CD4-positive, alpha-beta T cell (primary cell): ENCODE results near the gene COPZ1. TPM values are rescaled to one million over a fixed set of nuclear protein-coding genes. Genes with fewer than 3 reads are reported as not detected.
A peak's percentile ranks its signal among the peaks of the same experiment; 100 is the strongest.

Source experiments
- ATAC-seq: fragments of 200-7000 bp; cut with Tn5 transposase; one replicate; pipeline ENCODE4 v1.10.0; 2022; ENCODE audit warnings: mild to moderate bottlenecking; ENCODE audit not compliant: poor library complexity
- CTCF ChIA-PET: fragments of 350-600 bp; sonication (Branson Sonifier 250); formaldehyde crosslinking; loops from one replicate; lab custom pipeline; 2021; ENCODE audit warnings: antibody characterized with exemption, inconsistent platforms; lab: Charles Lee
- POLR2A ChIA-PET: fragments of 350-600 bp; sonication (Branson Sonifier 250); formaldehyde crosslinking; loops from one replicate; lab custom pipeline; 2021; ENCODE audit warnings: antibody characterized with exemption, inconsistent platforms; lab: Charles Lee
- DNase-seq, 14 experiments: peaks; one replicate each; pipeline ENCODE4 v3.0.0-alpha.2; 2013 to 2020; ENCODE audit warnings: mixed read lengths in 2 of 14
- H3K27ac ChIP-seq, 2 donors: one replicate each; pipeline versions ENCODE4 v1.5.1 to v1.7.0; 2013; ENCODE audit warnings: low read length in 2 of 2, low read depth in 1 of 2, mild to moderate bottlenecking in 1 of 2
- H3K27me3 ChIP-seq, 2 experiments: 1 replicate in 1 of 2; 2 replicates in 1 of 2; pipeline versions ENCODE4 v1.6.1 to v1.7.0; 2013; ENCODE audit warnings: low read length in 2 of 2, control low read depth in 1 of 2, mild to moderate bottlenecking in 1 of 2, moderate library complexity in 1 of 2; ENCODE audit not compliant: insufficient read depth in 2 of 2, control insufficient read depth in 1 of 2
- H3K36me3 ChIP-seq: one replicate; pipeline ENCODE4 v1.6.1; 2013; ENCODE audit warnings: low read length, control low read depth; ENCODE audit not compliant: insufficient read depth
- H3K4me1 ChIP-seq: one replicate; pipeline ENCODE4 v1.6.1; 2013; ENCODE audit warnings: low read length, control low read depth; ENCODE audit not compliant: insufficient read depth
- H3K4me3 ChIP-seq: one replicate; pipeline ENCODE4 v1.5.1; 2013; ENCODE audit warnings: mild to moderate bottlenecking, low read length, moderate library complexity
- H3K9me3 ChIP-seq, 2 experiments: 1 replicate in 1 of 2; 2 replicates in 1 of 2; pipeline versions ENCODE4 v1.6.1 to v1.7.0; 2013; ENCODE audit warnings: low read length in 2 of 2, mild to moderate bottlenecking in 2 of 2, control low read depth in 1 of 2, moderate library complexity in 1 of 2; ENCODE audit not compliant: control insufficient read depth in 1 of 2, insufficient read depth in 1 of 2
- H3K27ac Mint-ChIP-seq: one replicate; pipeline ENCODE4 v1.8.0; 2020; ENCODE audit warnings: mixed read lengths
- H3K27me3 Mint-ChIP-seq: one replicate; pipeline ENCODE4 v1.8.0; 2021; ENCODE audit warnings: mixed read lengths
- H3K36me3 Mint-ChIP-seq: one replicate; pipeline ENCODE4 v1.8.0; 2021; ENCODE audit warnings: low read depth, mixed read lengths
- H3K4me1 Mint-ChIP-seq: one replicate; pipeline ENCODE4 v1.8.0; 2021; ENCODE audit warnings: low read depth, mixed read lengths
- H3K4me3 Mint-ChIP-seq: one replicate; pipeline ENCODE4 v1.8.0; 2020; ENCODE audit warnings: mild to moderate bottlenecking, mixed read lengths
- H3K9me3 Mint-ChIP-seq: one replicate; pipeline ENCODE4 v1.8.0; 2020; ENCODE audit warnings: mixed read lengths
- CTCF ChIP-seq: fragments of 200-600 bp; IDR thresholded peaks from one replicate; pipeline ENCODE4 v1.8.0; 2022; ENCODE audit warnings: antibody characterized with exemption, mild to moderate bottlenecking
- intact Hi-C, 2 experiments: fragments of 100-400 bp; cut with DNase I in 1 of 2; cut with micrococcal nuclease in 1 of 2; formaldehyde crosslinking; loops; one replicate each; pipeline versions ENCODE4 v1.15.1 to v1.9.0; 2023 to 2025; cut with DNase I, micrococcal nuclease
- total RNA-seq, 174 experiments: library from RNA in 2 of 174; stranded (reverse) in 2 of 174; gene quantifications; one replicate each; pipeline ENCODE4 v1.2.3 and lab custom pipeline; 2021 to 2026

The COPZ1 gene
- total RNA-seq, 2 experiments from 2014 or later, result 31.2 to 33.9 TPM

DNA sequence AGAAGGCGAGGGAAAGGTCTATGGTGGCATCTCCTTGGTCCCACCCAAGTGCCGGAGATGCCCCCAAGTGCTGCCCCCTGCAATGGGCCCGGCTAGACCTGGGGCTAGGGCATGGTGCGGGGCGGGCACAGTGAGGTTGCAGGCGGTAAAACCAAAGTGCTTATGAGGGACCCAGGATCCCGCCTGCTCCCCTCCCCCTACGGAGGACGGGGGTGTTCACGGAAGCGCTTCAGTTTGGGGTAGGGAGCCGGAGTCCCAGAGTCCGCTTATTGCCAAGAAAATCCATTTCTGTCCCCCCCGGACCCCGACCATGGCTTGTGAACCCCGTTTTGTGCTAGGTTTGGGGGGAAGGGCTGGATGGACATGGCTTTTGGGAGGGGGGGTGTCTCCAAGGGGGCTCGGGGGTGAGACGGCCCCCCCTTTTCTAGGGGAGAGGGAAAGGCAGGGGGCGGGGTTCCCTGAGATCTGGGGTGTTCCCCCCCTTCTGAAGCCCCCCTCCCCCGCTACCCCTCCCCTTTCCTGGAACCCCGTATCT lies 44.7 kb downstream of the COPZ1 start:
- no peak overlapping the region for H3K27ac ChIP-seq
- no peak overlapping the region for H3K27ac Mint-ChIP-seq
- H3K4me1 ChIP-seq, result peaks cover 28% of the 10 kb centered on the region
- intact Hi-C loops, result loop anchor here (2.0 to 10.0 kb wide), 6 partner anchors 32 to 365 kb away; partner anchors contain the start of genes HOXC8 (in 2 of the 2) and HOXC9 (in 1 of the 2)
- DNase-seq (peak in 1 of 14 experiments; percentile 37), ATAC-seq (no peak)
- H3K4me1 Mint-ChIP-seq, result peaks cover 31% of the 10 kb centered on the region
- H3K36me3 ChIP-seq, result no peaks in the 10 kb centered on the region
- H3K9me3 ChIP-seq, result no peaks in the 10 kb centered on the region
- CTCF ChIA-PET, result no interaction called here
- no peaks in the 10 kb centered on the region for H3K9me3 Mint-ChIP-seq
- H3K4me3 Mint-ChIP-seq, result peak overlapping the region; percentile 57
- peak overlapping the region; percentile 12 for H3K4me3 ChIP-seq
- no peaks in the 10 kb centered on the region for H3K36me3 Mint-ChIP-seq
- no peak for TF ChIP-seq CTCF
- no peaks in the 10 kb centered on the region for H3K27me3 Mint-ChIP-seq
- H3K27me3 ChIP-seq, result no peaks in the 10 kb centered on the region
- POLR2A ChIA-PET, result interaction anchor here (1.0 kb wide), 1 partner anchor 89 kb away, joined by 3 read pairs; the partner anchor contains the start of genes CBX5 and HNRNPA1

- DNase-seq (peak in 3 of 14 experiments; percentile 32 to 42 (median 41)), ATAC-seq (no peak)
- CTCF ChIA-PET, result interaction anchor here (1.2 to 1.6 kb wide), 2 partner anchors 9 to 102 kb away, joined by 3 to 5 read pairs; no protein-coding TSS in a partner anchor
- H3K27ac ChIP-seq, result no peak overlapping the region
- peaks cover 26% of the 10 kb centered on the region for H3K4me1 ChIP-seq
- no peak for TF ChIP-seq CTCF
- Mint-ChIP-seq H3K27ac (no peak overlapping the region), H3K9me3 (no peaks in the 10 kb centered on the region), H3K4me1 (peaks cover 27% of the 10 kb centered on the region), H3K27me3 (no peaks in the 10 kb centered on the region), H3K4me3 (no peak overlapping the region), H3K36me3 (no peaks in the 10 kb centered on the region)
- no peak overlapping the region for H3K4me3 ChIP-seq
- no peaks in the 10 kb centered on the region for H3K27me3 ChIP-seq
- H3K36me3 ChIP-seq, result no peaks in the 10 kb centered on the region
- intact Hi-C loops, result loop anchor here in 1 of 2 experiments (5.0 kb wide), 1 partner anchor 33 kb away; no protein-coding TSS in a partner anchor
- H3K9me3 ChIP-seq, result no peaks in the 10 kb centered on the region
- POLR2A ChIA-PET, result interaction anchor here (1.0 kb wide), 1 partner anchor 90 kb away, joined by 3 read pairs; the partner anchor contains the start of genes CBX5 and HNRNPA1
Measured at GRCh38 chr12:54370171-54370730, 45.3 kb downstream of the COPZ1 start.

DNA sequence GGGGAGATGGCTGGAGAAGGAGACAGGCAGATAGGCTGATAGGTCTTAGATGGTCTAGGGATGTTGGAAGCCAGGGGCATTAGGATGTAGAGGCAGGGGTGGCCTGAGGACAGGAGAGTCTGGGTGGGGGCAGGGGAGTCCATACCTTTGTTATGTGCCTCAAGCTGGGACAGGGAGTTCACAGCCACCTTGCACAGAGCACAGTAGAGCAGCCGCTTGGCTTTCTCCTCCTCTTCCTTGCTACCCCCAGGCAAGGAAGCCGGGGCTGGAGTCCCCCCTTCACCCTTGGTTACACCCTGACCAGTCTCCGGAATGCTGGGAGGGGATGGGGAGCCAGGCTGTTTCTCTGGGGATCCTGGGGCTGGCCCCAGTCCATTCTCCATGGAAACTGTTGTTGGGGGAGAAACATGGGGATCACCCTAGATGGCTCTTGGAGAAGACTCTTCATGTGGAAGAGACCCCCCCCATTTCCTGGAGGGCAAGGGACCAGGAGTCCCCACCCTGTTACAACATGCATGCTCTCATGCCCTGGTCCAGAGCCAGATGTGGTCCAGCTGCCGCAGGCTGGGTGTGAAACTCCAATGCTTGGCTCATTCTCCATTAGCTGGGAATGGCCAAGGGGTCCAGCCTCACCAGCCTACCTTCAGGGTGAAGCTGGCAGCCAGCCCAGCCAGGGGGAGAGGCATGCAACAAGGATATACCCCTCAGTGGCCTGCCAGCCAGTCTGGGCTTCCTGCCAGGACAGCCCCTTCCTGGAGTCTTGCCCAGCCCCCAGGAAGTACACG lies 46.6 kb downstream of the COPZ1 start:
- POLR2A ChIA-PET, result interaction anchor here (1.1 kb wide), 1 partner anchor 91 kb away, joined by 3 read pairs; the partner anchor contains the start of gene HNRNPA1
- peak overlapping the region; percentile 21 for H3K4me3 Mint-ChIP-seq
- no peak for ATAC-seq

More for the DNA sequence above, 46.6 kb downstream of the COPZ1 start:
- H3K36me3 ChIP-seq, result no peaks in the 10 kb centered on the region
- H3K36me3 Mint-ChIP-seq, result no peaks in the 10 kb centered on the region
- H3K27ac ChIP-seq, result no peak overlapping the region
- H3K4me1 Mint-ChIP-seq, result peaks cover 27% of the 10 kb centered on the region
- H3K27me3 ChIP-seq, result no peaks in the 10 kb centered on the region
- H3K27me3 Mint-ChIP-seq, result no peaks in the 10 kb centered on the region
- no peaks in the 10 kb centered on the region for H3K9me3 Mint-ChIP-seq
- H3K9me3 ChIP-seq, result no peaks in the 10 kb centered on the region
- CTCF ChIA-PET, result interaction anchor here (1.2 to 1.6 kb wide), 2 partner anchors 8 to 104 kb away, joined by 3 to 5 read pairs; no protein-coding TSS in a partner anchor
- H3K27ac Mint-ChIP-seq, result no peak overlapping the region
- no peak overlapping the region for H3K4me3 ChIP-seq
- no peak for TF ChIP-seq CTCF
- H3K4me1 ChIP-seq, result peaks cover 26% of the 10 kb centered on the region
- peak in 1 of 14 experiments; percentile 12 for DNase-seq
- intact Hi-C loops, result loop anchor here in 1 of 2 experiments (5.0 kb wide), 1 partner anchor 34 kb away; no protein-coding TSS in a partner anchor
